A673 (cell line): ENCODE results near the gene HOXA13. TPM values are rescaled to one million over a fixed set of nuclear protein-coding genes. Genes with fewer than 3 reads are reported as not detected.

Source experiments
- BruUV-seq: library from RNA; stranded (reverse); fragments of 400-500 nt; replicated peaks from 2 replicates; lab custom pipeline; 2021; lab: Mats Ljungman, UMichigan
- CTCF ChIA-PET: fragments of 300-600 bp; sonication (Branson Sonifier 250); formaldehyde crosslinking; loops from one replicate; lab custom pipeline; 2022; ENCODE audit warnings: antibody characterized with exemption; lab: Charles Lee
- POLR2A ChIA-PET: fragments of 300-600 bp; sonication (Branson Sonifier 250); formaldehyde crosslinking; loops from one replicate; lab custom pipeline; 2022; ENCODE audit warnings: antibody characterized with exemption; ENCODE audit not compliant: low non-redundant PET; lab: Charles Lee
- DNase-seq: peaks from one replicate; pipeline ENCODE4 v3.0.0-alpha.2; 2015; ENCODE audit warnings: low spot score
- H3K27ac ChIP-seq: fragments of 200-600 bp; sonication (generic); 2 replicates; pipeline ENCODE4 v1.5.1; 2016; ENCODE audit warnings: mixed run types, low read depth, mild to moderate bottlenecking, mixed read lengths, antibody characterized with exemption, low read length; ENCODE audit not compliant: poor library complexity, severe bottlenecking
- H3K27me3 ChIP-seq: fragments of 200-600 bp; sonication (generic); replicated peaks from 2 replicates; pipeline ENCODE4 v1.6.1; 2017; ENCODE audit warnings: mixed run types, low read depth, mild to moderate bottlenecking, mixed read lengths, antibody characterized with exemption, low read length; ENCODE audit not compliant: insufficient read depth, poor library complexity
- H3K36me3 ChIP-seq: fragments of 200-600 bp; sonication (generic); 2 replicates; pipeline ENCODE4 v1.6.1; 2016; ENCODE audit warnings: mixed run types, mild to moderate bottlenecking, mixed read lengths, antibody characterized with exemption, low read length; ENCODE audit not compliant: insufficient read depth, poor library complexity, severe bottlenecking
- H3K4me1 ChIP-seq: fragments of 200-600 bp; sonication (generic); 2 replicates; pipeline ENCODE4 v1.6.1; 2017; ENCODE audit warnings: mixed run types, mild to moderate bottlenecking, mixed read lengths, antibody characterized with exemption, low read length; ENCODE audit not compliant: insufficient read depth, poor library complexity, severe bottlenecking
- H3K4me3 ChIP-seq: fragments of 200-600 bp; sonication (generic); 2 replicates; pipeline ENCODE4 v1.5.1; 2016; ENCODE audit warnings: low read depth, mixed run types, mild to moderate bottlenecking, mixed read lengths, low read length; ENCODE audit not compliant: poor library complexity, severe bottlenecking
- H3K9me3 ChIP-seq: fragments of 200-600 bp; sonication (generic); 2 replicates; pipeline ENCODE4 v1.6.1; 2016; ENCODE audit warnings: mixed run types, low read depth, mild to moderate bottlenecking, mixed read lengths, antibody characterized with exemption, low read length; ENCODE audit not compliant: poor library complexity, severe bottlenecking
- EZH2 ChIP-seq: fragments of 200-600 bp; sonication (generic); IDR thresholded peaks from 2 replicates; pipeline ENCODE4 v1.6.1; 2017; ENCODE audit warnings: borderline replicate concordance, low read depth, mild to moderate bottlenecking, mixed read lengths, antibody characterized with exemption, low read length; ENCODE audit not compliant: poor library complexity, severe bottlenecking
- intact Hi-C: fragments of 100-400 bp; cut with micrococcal nuclease; formaldehyde crosslinking; loops from one replicate; pipeline ENCODE4 v1.10.0; 2022; ENCODE audit not compliant: unreplicated experiment
- total RNA-seq: library from RNA; stranded (reverse); gene quantifications from 2 replicates; pipeline ENCODE4 v1.2.3, GENCODE V29; 2021
- TF ChIP-seq, protein P1 (sequence below): fragments of 300-800, 200-600 bp; sonication (generic); conservative IDR thresholded peaks from 2 replicates; pipeline ENCODE4 v1.5.1; 2017; ENCODE audit warnings: low read depth, mild to moderate bottlenecking, antibody characterized with exemption, low read length, moderate library complexity, mixed read lengths

HOXA13 gene
- total RNA-seq, 1 experiment from 2014 or later: not detected

GRCh38 chr7:27151341-27151930 lies 48.5 kb downstream of the HOXA13 start:
- ChIA-PET CTCF (interaction anchor here (1.7 kb wide), 1 partner anchor 9 kb away, joined by 5 read pairs; no protein-coding TSS in a partner anchor), POLR2A (no interaction called here)
- TF ChIP-seq, protein P1, sequence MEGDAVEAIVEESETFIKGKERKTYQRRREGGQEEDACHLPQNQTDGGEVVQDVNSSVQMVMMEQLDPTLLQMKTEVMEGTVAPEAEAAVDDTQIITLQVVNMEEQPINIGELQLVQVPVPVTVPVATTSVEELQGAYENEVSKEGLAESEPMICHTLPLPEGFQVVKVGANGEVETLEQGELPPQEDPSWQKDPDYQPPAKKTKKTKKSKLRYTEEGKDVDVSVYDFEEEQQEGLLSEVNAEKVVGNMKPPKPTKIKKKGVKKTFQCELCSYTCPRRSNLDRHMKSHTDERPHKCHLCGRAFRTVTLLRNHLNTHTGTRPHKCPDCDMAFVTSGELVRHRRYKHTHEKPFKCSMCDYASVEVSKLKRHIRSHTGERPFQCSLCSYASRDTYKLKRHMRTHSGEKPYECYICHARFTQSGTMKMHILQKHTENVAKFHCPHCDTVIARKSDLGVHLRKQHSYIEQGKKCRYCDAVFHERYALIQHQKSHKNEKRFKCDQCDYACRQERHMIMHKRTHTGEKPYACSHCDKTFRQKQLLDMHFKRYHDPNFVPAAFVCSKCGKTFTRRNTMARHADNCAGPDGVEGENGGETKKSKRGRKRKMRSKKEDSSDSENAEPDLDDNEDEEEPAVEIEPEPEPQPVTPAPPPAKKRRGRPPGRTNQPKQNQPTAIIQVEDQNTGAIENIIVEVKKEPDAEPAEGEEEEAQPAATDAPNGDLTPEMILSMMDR: no peak
- no peak for TF ChIP-seq EZH2
- no peaks in the 10 kb centered on the region for H3K9me3 ChIP-seq
- DNase-seq: no peak
- H3K4me3 ChIP-seq: peak overlapping the region; percentile 26
- peaks cover 94% of the 10 kb centered on the region for H3K27me3 ChIP-seq
- intact Hi-C loops: no loop called here
- H3K4me1 ChIP-seq: peaks cover 13% of the 10 kb centered on the region
- no peak overlapping the region for H3K27ac ChIP-seq
- no peaks in the 10 kb centered on the region for H3K36me3 ChIP-seq
- BruUV-seq: no TSS peak

- Histone ChIP-seq H3K27ac (no peak overlapping the region), H3K4me1 (peaks cover 9% of the 10 kb centered on the region), H3K36me3 (no peaks in the 10 kb centered on the region), H3K9me3 (no peaks in the 10 kb centered on the region), H3K4me3 (peak overlapping the region; percentile 26), H3K27me3 (peaks cover 94% of the 10 kb centered on the region)
- CTCF ChIA-PET: interaction anchor here (1.7 kb wide), 1 partner anchor 10 kb away, joined by 5 read pairs; no protein-coding TSS in a partner anchor
- intact Hi-C loops: no loop called here
- no TSS peak for BruUV-seq
- peak; percentile 77 for TF ChIP-seq EZH2
- TF ChIP-seq, protein P1: peak; percentile 88
- POLR2A ChIA-PET: no interaction called here
- DNase-seq: peak; percentile 81
Observed at GRCh38 chr7:27150568-27151340, 49.1 kb downstream of the HOXA13 start.

GRCh38 chr7:27149842-27150567 lies 49.9 kb downstream of the HOXA13 start:
- DNase-seq: no peak
- TF ChIP-seq EZH2: no peak
- TF ChIP-seq, protein P1: no peak
- Histone ChIP-seq H3K27me3 (peaks cover 94% of the 10 kb centered on the region), H3K4me3 (no peak overlapping the region), H3K9me3 (no peaks in the 10 kb centered on the region), H3K4me1 (peaks cover 6% of the 10 kb centered on the region), H3K36me3 (no peaks in the 10 kb centered on the region), H3K27ac (no peak overlapping the region)
- no TSS peak for BruUV-seq
- CTCF ChIA-PET: interaction anchor here (0.6 to 1.7 kb wide), 3 partner anchors 11 to 783 kb away, joined by 4 to 5 read pairs (median 4); no protein-coding TSS in a partner anchor
- intact Hi-C loops: no loop called here
- POLR2A ChIA-PET: no interaction called here
